HG03135 (cell line): ENCODE data around the gene ZBTB7A.

Experiments
- ATAC-seq: cut with Tn5 transposase; IDR thresholded peaks from one replicate; pipeline ENCODE4 v1.9.1; 2021; ENCODE audit warnings: mild to moderate bottlenecking, moderate library complexity; ENCODE audit not compliant: unreplicated experiment

ZBTB7A gene

GRCh38 chr19:4066682-4067395, at the start of gene ZBTB7A:
TSS of gene ZBTB7A (minus strand) at chr19:4066899. CDS start at chr19:4055232, 11,667 bp downstream.
- no peak for ATAC-seq

- no peak for ATAC-seq
These were observed 49.2 kb upstream of the ZBTB7A start for GRCh38 chr19:4115818-4116385.

GRCh38 chr19:4115050-4115817, 48.5 kb upstream of the ZBTB7A start:
- peak; percentile 77 for ATAC-seq

DNA sequence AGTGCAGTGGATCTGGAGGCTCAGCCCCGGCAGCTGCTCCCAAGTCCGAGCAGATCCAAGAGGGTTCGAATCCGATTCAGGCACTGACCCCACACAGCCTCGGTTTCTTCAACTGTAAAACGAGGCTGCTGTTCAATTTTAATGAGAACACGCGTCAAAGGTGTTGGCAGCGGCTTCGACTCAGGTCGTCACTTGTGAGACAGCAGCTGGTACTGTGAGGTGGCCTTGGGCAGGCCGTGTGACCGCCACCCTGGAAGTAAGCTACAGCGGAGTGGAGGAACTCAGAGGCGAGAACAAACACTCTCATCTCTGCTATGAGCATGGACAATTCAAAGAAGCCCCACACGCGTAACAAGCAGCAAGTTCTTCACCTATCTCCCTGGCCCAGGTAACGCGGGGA, 47.5 kb upstream of the ZBTB7A start:
- no peak for ATAC-seq

DNA sequence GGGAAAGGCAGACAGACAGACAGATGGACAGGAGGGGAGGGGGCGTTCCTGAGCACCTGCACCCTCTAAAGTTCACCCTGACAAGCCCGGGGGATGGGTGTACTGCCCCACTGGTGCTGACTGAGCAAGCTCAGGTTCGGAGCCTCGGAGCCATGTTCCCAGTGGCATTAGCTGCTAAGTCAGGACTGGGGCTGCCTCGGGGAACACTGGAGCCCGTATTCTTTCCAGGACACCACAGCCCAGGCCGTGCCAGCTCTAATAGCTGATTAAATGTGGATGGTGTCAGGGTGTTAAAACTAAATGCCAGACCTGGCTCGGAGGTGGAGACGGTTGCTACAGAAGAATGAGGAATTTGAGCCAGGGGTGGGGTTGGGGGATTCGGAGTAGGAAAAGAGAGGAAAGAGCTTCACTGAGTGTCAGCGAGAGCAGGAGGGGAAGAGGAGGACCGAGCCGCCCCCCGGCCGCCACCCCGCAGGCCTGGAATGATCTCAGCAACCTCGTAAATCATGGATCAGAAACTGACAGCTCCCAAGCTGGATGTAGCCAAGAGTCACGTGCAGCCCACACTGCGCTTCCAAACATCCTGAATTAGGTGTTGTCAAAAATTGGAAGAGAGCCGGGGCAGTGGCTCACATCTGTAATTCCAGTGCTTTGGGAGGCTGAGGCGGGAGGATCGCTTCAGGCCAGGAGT, 46.8 kb upstream of the ZBTB7A start:
- no peak for ATAC-seq

DNA sequence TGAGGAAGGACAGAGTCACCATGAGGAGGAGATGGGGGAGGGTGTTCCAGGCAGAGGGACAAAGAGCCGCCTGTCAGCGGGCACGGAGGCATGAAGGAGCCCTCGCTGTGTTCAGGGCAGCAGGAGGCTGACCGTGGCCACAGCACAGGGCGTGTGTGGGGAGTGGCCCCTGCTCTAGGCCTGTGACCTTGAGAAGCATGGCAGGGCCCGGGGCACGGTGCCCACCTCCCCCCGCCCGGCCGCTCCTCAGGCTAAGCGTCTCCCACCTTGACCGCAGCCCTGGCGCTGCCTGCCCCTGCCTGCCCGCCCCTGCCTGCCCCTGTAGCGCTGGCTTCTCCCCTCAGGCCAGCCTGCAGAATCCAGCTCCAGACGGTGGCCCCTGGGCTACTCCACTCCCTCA, 45.7 kb upstream of the ZBTB7A start:
- ATAC-seq = no peak

DNA sequence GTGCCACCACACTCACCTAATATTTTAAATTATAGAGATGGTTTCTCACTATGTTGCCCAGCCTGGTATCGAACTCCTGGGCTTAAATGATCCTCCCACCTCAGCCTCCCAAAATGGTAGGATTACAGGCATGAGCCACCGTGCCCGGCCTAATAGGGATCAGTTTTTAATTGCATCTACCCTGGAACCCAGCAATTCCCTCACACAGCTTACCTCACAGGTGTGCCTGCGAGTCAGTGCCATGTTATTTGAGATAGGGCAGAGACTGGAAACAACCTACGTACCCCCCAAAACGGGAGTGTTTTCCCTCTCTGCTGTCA, 42.9 kb upstream of the ZBTB7A start:
- no peak for ATAC-seq

DNA sequence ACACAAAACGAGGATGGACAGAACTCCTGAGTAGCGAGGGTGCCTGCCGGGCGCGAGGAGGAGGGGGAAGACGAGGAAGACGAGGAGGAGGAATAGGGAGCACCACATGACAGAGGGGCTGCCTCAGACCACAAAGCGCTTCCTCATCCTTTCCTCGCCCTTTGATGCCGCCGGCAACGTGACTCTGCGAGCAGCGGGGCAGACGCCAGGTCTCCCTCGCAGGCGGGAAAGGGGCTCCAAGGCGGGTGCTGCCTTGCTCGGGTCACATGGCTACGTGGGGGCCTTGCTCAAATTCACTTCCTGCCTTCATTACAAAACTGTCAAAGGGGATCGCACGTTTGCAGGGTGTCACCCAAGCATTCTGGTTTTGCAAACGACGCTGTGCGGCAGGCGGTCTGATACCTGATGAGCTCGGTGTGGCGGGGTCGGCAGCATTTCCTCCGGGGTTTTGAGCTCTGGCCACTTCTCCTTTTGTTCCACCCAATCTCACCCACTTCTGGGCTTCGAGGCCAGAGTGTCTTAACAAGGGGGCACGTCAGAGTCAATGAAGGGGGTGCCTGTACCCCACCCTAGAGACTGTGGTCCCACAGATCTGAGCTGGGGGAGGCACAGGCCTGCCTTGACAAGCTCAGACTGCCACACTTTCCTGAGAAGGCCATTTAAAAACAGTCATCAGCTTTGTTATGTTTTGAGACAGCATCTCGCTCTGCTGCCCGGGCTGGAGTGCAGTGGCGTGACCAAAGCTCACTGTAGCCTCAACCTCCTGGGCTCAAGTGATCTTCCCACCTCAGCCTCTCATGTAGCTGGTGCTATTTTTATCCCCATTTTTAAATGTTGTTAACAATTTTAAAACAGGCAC, 42.3 kb upstream of the ZBTB7A start:
- peak; percentile 62 for ATAC-seq

DNA sequence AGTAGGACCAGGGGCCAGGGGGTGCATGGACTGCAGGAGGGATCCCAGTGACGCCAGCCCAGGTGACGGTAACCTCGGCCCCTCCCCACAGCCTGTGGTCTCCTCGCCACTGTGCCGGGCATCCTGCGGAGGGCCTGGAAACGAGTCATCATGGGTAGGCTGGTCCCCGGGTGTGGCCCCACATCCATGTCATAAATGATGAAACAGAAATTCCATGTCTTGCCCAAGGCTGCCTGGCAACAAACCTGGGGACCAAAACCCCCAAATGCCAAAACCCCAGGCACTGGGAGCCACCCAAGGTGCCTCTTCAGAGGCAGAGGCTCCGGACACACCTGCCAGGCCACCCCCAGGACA, 36.4 kb upstream of the ZBTB7A start:
- no peak for ATAC-seq

- ATAC-seq = no peak
These were observed 35.8 kb upstream of the ZBTB7A start for GRCh38 chr19:4102339-4103079.

- no peak for ATAC-seq
These were observed 34.7 kb upstream of the ZBTB7A start for GRCh38 chr19:4101496-4101770.

DNA sequence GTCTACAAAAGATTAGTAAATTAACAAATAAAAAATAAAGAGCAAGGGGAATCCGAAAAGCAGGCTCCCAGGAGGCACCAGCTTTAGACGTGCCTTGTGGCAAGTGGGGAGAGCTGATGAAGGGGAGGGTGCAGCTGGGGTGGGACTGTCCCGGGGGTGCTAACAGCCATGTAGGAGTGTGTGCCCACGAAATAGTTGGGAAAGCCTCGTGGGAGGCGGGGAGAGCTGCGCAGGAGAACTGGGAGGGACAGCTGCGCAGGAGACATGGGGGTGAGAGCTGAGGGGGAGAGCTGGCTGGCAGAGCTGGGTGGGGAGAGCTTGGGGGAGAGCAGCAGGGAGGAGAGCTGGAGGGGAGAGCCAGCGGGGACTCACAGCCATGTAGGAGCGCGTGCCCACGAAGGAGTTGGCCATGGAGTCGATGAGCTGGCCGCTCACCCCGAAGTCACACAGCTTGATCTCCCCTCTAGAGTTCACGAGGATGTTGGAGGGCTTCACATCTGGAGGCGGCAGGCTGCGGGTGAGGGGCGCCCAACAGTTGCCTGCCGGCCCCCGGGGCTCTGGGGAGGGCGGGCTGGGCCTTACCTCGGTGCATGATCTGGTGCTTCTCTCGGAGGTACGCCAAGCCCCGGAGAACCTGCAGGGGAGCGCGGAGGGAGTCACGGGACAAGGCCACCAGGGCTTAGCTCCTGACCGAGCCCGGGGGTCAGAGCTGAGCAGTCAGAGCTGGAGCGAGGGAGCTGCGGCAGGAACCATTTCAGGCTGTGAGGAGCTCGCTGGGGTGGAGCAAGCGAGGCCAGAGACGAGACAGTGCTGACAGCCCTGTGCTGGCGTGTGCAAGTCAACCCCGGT, 34.2 kb upstream of the ZBTB7A start:
- no peak for ATAC-seq

DNA sequence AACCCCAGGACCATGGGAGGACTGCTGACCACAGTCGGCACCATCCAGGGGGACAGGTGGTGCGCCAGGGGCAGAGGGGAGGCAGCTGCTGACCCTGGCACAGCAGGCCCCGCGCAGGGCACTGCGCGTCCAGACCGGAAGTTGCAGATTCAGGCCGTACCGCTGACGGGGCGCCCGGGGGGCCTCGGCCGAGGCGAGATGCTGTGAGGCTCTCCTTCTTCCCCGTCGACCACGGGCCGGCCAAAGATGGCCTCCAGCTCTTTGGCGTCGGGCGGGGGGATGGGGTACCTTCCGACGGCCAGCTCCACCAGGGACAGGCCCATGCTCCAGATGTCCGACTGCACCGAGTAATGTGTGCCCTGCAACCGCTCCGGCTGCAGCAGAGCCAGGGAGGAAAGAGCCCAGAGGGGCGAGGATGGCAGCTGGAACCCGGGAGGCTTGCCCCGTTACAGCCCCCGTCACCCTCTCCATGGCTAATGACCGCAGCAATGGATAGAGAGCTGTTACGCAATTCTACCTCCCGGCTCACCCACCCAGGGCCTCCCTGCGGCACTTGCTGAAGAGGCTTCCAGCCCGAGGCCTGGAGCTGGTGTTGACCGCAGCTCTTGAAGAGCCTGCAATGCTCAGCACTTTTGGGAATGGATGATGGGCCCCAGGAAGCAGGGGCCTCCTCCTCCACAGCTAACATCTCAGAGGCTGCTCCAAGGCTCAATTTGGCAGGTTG, 32.5 kb upstream of the ZBTB7A start:
- ATAC-seq = no peak

GRCh38 chr19:4098493-4098892, 31.8 kb upstream of the ZBTB7A start:
- ATAC-seq = no peak

DNA sequence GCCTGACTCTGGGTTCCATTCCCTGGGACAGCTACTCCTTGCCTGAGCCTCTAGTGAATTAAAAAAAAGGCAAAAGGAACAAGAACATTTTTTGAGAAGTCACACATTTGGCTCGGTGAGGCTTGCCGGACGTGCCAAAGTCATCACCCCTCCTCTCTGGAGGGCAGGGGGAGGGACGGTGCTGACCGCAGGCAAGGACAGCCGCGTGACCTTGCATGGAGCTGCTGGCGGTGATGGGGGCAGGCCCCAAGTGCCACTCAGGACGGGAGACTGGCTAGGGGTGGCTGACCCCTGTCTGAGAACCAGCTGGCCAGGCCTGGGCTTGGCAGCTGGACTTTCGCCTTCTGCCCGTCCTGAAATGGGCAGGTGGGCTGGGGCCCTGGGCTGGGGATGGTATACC, 30.8 kb upstream of the ZBTB7A start:
- ATAC-seq = no peak

GRCh38 chr19:4096049-4096892, 29.6 kb upstream of the ZBTB7A start:
- no peak for ATAC-seq

- no peak for ATAC-seq
These were observed 28.8 kb upstream of the ZBTB7A start for GRCh38 chr19:4095488-4095844.
